NCI-H2196 (cell line): Measurements from ENCODE around the gene CLSTN1.

Source experiments
- DNase-seq: peaks from one replicate; lab custom pipeline; 2025; ENCODE audit not compliant: unreplicated experiment; lab: John Stamatoyannopoulos, UW

Gene CLSTN1

GRCh38 chr1:9852004-9852403, 28.2 kb upstream of the CLSTN1 start:
- DNase-seq, result no peak

- no peak for DNase-seq
Observed at GRCh38 chr1:9850442-9851162, 26.8 kb upstream of the CLSTN1 start.

- no peak for DNase-seq
Observed at GRCh38 chr1:9849691-9850441, 26.1 kb upstream of the CLSTN1 start.

- DNase-seq, result no peak
Observed at GRCh38 chr1:9848022-9848421, 24.3 kb upstream of the CLSTN1 start.

GRCh38 chr1:9847269-9847668, 23.5 kb upstream of the CLSTN1 start:
- no peak for DNase-seq

DNA sequence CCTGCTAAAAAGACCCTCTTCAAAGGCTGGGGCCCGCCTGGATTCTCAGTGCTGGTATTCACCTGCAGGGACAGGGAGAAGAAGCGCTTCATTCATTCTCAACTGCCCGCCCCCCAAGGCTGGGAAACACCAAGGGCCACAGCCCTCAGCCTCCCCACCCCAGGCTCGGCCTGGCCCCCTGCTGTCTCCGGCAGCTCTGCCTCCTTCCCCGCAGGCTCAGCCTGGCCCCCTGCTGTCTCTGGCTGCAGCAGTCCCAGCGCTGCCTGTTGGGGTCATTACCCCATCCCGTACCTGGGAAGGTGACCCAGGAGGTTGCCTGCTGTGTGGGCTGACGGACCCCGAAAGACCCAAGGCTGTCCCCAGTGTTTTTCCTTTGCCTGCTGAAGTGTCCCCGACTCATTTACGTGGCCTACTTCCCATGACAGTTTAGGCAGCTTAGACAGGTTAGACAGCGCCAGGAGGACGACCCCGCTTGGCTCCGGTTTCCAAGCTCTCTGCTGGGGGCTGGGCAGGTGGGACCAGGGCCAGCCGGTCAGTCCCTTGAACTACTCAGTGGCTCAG, 22.9 kb upstream of the CLSTN1 start:
- DNase-seq, result no peak

GRCh38 chr1:9845914-9846313, 22.1 kb upstream of the CLSTN1 start:
- DNase-seq, result no peak

GRCh38 chr1:9844756-9845155, 21.0 kb upstream of the CLSTN1 start:
- DNase-seq, result no peak

GRCh38 chr1:9844106-9844505, 20.3 kb upstream of the CLSTN1 start:
- DNase-seq, result no peak

GRCh38 chr1:9843576-9843945, 19.8 kb upstream of the CLSTN1 start:
- DNase-seq, result peak; percentile 85

DNA sequence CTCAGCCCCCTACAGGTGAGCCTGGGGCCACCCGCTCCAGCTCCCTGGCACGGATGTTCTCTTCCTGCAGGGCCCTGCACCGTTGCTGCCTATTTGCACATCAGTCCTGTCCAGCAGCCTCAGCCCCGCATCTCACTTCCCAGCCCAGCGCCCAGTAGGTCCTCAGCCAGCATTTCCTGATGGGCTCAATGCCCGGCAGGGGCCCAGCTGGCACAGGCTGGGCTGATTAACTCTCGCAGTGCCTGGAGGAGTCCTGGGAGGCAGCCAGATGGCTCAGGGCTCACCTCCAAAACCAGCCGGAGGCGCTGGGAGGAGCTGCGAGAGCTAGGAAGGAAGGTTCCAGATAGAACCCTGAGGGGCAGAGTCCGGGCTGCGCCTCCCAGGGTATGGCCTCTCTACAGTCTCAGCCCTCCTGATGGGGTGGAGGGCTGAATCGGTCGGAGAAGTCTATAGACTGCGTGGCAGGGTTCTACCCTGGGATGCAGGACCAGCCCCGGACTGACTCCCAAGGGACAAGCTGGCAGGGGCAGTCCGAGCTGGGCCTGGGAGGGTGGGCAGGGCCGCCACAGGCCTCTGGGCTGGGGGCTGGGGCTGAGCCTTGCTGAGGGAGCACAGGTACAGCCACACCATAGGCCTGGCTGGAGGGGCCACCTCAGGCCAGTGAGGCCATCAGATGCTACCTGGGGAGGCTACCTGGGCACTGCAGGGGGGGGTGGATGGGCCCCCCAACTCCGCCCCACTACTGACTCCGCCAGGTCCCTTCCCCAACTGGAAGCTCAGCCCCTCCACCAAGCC, 19.2 kb upstream of the CLSTN1 start:
- DNase-seq, result peak; percentile 57

- DNase-seq, result no peak
Observed at GRCh38 chr1:9842073-9842711, 18.4 kb upstream of the CLSTN1 start.

DNA sequence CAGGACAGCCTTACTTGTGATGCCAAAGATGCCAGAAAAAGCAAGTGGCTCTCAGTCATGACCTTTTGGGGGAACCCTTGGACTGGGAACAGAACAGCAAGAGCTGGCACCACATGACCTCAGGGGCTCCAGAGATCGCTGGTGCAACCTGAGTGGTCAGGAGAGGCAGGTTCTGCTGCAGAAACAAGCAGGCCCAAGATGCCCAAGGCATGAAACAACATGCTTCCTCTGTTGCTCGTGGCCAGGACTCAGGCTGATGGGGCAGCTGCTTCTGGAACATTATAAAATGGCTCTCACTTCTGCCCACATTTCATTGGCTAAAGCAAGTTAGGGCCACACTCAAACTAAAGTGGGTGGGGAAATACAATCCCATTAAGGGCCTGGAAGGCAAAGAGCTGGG, 17.7 kb upstream of the CLSTN1 start:
- DNase-seq, result no peak

GRCh38 chr1:9840176-9840575, 16.4 kb upstream of the CLSTN1 start:
- DNase-seq, result peak; percentile 76

DNA sequence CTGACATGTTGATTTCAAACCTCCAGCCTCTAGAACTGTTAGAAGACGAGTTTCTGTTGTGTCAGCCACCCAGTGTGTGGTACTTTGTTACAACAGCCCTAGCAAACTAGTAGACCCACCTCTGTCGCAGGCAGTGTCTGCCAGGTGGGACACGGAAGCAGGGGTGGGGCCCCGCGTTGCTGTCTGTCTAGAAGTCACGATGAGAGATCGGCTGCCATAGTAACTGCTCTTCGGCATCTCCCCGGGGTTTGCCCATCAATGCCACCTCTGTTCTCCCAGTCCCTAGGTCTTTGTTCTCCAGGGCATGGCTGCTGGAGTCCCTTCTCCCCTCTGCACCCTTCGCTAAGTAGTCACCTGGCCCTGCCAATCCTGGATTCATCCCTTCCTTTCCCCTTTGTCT, 15.2 kb upstream of the CLSTN1 start:
- DNase-seq, result no peak

GRCh38 chr1:9836632-9836960, 12.8 kb upstream of the CLSTN1 start:
- no peak for DNase-seq

DNA sequence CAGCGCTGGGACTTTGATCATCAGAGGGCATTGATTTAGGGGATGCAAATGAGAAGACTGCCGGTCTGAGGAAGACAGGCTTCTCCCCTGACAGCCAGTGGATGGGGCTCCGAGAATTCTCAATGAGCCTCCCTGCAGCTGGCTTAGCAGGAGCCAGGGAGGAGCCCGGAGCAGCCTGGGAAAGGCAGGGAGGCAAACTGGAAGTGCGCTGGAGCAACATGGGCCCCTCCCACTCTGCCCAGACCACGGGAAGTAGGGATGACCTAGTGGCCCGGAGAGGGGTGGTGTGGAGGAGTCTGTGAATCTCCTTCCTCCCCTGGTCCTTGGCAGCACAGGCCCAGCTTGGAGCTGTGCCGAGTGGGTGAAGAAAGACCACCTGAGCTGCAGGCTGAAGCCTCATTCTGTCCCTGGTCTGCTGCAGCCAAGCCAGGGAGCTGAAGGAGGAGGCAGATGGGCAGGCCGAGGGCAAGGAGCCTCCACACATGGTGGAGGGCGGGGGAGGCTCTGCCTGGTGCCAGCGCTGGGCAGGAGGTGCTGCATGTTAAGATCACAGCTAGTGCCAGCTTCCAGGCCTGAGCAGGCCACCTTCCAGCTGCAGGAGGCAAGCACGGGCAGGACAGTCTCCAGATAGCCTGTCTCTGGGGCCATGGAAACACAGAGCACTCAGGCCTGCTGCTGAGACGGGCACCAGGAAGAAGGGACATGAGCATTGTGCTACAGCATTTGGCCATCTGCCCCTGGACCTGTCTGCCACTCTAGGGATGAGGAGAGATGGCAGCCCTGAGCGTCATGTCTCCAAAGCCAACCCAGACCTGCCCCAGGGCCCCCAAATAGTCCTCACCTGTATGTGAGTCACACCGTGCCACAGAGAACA, 12.2 kb upstream of the CLSTN1 start:
- peak; percentile 83 for DNase-seq

DNA sequence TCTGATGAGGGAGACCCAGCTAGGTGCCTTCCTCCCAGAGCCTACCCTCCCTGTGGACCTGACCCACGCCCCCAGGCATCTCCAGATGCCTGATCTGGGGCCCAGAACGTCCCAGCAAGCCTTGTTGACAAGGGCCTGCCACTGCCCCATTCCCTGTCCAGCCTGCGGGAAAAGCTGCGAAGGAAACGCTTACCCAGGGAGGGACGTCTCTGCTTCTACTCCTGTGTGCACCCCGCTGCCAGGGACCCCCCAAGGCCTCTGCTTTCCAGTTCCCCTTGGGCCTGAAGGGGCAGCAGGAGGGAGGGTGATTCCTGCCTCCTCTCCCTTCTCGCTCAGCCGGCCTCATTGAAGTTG, 11.6 kb upstream of the CLSTN1 start:
- DNase-seq, result no peak

DNA sequence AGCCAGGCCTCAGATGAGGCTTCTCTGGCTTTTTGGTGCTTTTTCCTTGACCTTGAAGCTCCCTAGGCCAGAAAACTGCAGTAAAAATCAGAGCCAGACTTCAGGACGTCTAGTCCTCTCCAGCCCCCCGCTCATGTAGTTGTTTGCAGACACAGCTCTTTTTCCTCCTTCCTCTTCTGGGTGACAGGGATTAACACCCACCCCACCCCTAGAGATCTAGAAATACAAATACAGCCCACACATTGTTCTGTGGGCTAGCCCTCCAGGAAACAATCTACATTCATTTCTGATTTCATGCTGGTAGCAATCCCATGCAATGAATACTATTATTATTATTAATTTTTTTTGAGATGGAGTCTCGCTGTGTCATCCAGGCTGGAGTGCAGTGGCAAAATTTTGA, 9.9 kb upstream of the CLSTN1 start:
- DNase-seq, result no peak

DNA sequence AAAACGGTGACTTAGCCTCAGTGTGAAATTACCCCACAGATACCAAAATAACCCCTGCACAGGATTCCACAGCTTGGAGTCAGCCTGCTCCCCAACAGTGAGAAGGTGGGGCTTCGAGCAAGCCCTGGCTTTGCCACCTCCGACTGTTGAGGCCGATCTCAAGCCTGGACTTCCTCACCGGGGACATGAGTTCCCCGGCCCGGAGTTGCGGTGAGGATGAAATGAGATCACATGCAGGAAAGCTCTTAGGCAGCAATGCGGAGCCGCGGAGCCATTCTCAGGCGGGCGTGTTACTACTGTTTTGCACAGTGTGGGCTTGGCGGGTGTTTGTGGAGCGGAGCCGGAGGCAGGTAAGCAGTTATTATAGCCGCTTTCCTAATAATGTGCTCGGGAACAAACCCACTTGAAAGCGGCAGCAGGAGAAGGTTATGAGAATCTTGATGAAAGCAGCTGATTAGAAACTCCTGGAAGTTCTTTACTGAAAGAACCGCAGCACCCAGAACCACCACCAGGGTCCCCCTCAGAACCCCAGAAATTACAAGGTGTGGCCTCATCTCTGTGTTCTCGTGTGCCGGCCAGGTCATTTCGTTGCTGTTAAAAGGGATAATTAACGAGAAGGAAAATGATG, 3.9 kb upstream of the CLSTN1 start:
- DNase-seq, result no peak
